Activated naive CD8-positive, alpha-beta T cell treated with anti-CD3 and anti-CD28 coated beads, Interleukin-2, amount 50 U/mL, for 24 hours (primary cell): Measurements from ENCODE around the gene GLOD4.
"Not testable (repeated sequence)": the region's sequence is repeated elsewhere in the genome, so short reads cannot be mapped to it uniquely, and the experiment has no call there.

ENCODE experiments used
- ATAC-seq: fragments of 150-1000 bp; cut with Tn5 transposase; one replicate; pipeline ENCODE4 v1.10.0; 2021
- DNase-seq: peaks from one replicate; pipeline ENCODE4 v3.0.0; 2021
- H3K27ac Mint-ChIP-seq: one replicate; pipeline ENCODE4 v1.8.0; 2021; ENCODE audit warnings: mild to moderate bottlenecking, mixed read lengths
- H3K27me3 Mint-ChIP-seq: one replicate; pipeline ENCODE4 v1.8.0; 2021; ENCODE audit warnings: mixed read lengths
- H3K36me3 Mint-ChIP-seq: one replicate; pipeline ENCODE4 v1.8.0; 2021; ENCODE audit warnings: low read depth, mixed read lengths
- H3K4me1 Mint-ChIP-seq: one replicate; pipeline ENCODE4 v1.8.0; 2021; ENCODE audit warnings: mixed read lengths
- H3K4me3 Mint-ChIP-seq: one replicate; pipeline ENCODE4 v1.8.0; 2021; ENCODE audit warnings: mild to moderate bottlenecking, moderate library complexity, mixed read lengths
- H3K9me3 Mint-ChIP-seq: one replicate; pipeline ENCODE4 v1.8.0; 2021; ENCODE audit warnings: mixed read lengths

The GLOD4 gene

DNA sequence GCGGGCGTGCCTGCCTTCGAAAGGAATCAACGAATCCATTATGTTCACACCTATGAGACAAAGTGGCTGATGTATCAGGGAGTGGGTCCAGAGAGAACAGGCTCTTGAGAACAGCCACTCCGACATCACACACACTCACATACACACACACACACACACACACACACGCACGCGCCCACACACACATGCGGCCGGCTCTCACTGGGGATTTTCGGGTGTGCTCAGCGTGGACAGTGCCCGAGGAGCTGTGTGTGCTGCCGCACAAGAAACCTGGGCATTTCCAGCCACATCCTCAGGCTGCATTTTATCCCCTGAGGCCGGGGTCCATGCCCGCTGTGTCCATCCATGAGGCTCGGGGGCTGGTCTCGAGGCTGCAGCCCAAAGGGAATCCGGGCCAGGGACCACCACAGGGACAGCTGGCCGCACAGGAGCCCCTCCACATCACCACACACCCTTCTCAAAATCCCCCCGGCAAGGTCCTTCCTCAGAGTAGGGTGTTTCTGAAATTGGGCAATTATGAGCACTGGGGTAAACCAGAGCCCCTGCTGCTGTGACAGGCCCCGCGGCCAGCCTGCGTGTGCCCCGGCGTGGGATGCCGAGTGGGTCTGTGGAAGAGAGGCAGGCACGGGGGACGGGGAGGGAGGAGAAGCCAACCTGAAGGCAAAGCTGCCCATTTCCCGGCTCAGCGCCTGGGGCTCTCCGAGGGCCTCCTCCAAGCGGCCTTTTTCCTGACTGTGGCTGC lies 24.9 kb upstream of the GLOD4 start:
- Mint-ChIP-seq H3K36me3 (no peaks in the 10 kb centered on the region), H3K27me3 (no peaks in the 10 kb centered on the region), H3K4me1 (no peaks in the 10 kb centered on the region), H3K9me3 (no peaks in the 10 kb centered on the region), H3K4me3 (no peak overlapping the region), H3K27ac (no peak overlapping the region)
- DNase-seq (no peak), ATAC-seq (no peak)

DNA sequence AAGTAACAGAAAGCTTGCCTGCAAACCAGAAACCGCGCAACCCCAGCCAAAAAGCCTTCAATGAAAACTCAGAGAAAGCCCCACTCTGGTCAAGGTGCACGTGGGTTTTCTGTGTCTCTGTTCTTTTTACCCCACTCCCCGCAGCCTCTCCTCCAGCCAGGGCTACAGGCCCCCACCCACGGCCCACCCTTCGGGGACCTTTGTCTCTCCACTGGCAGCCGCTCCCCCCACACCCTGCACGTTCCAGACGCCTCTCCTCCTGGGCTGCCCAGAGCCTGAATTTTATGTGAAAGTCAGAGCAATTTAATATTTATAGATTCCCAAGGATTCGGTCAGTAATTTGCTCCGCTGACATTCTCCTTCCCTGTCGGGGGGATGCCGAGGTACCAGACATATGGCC lies 24.3 kb upstream of the GLOD4 start:
- Mint-ChIP-seq H3K4me3 (no peak overlapping the region), H3K27ac (no peak overlapping the region), H3K4me1 (no peaks in the 10 kb centered on the region), H3K9me3 (no peaks in the 10 kb centered on the region), H3K27me3 (no peaks in the 10 kb centered on the region), H3K36me3 (no peaks in the 10 kb centered on the region)
- ATAC-seq: no peak
- DNase-seq: no peak

DNA sequence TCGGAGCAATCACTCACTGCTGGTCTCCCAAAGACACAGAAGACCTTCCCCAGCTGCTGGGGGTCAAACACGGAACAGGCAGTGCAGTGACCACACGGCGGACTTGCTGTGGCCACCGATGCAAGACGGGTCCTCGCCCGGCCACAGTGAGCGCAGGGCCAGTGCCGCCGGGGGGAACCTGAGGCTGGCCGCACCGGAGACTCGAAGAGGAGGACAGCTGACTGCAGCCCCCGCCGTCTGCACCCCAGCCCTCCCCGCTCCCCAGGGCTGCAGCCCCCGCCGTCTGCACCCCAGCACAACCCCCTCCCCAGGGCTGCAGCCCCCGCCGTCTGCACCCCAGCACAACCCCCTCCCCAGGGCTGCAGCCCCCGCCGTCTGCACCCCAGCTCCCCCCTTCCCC lies 23.8 kb upstream of the GLOD4 start:
- H3K9me3 Mint-ChIP-seq, H3K4me1 Mint-ChIP-seq, H3K27me3 Mint-ChIP-seq, DNase-seq, ATAC-seq, H3K27ac Mint-ChIP-seq, H3K36me3 Mint-ChIP-seq, H3K4me3 Mint-ChIP-seq: not testable (repeated sequence)

DNA sequence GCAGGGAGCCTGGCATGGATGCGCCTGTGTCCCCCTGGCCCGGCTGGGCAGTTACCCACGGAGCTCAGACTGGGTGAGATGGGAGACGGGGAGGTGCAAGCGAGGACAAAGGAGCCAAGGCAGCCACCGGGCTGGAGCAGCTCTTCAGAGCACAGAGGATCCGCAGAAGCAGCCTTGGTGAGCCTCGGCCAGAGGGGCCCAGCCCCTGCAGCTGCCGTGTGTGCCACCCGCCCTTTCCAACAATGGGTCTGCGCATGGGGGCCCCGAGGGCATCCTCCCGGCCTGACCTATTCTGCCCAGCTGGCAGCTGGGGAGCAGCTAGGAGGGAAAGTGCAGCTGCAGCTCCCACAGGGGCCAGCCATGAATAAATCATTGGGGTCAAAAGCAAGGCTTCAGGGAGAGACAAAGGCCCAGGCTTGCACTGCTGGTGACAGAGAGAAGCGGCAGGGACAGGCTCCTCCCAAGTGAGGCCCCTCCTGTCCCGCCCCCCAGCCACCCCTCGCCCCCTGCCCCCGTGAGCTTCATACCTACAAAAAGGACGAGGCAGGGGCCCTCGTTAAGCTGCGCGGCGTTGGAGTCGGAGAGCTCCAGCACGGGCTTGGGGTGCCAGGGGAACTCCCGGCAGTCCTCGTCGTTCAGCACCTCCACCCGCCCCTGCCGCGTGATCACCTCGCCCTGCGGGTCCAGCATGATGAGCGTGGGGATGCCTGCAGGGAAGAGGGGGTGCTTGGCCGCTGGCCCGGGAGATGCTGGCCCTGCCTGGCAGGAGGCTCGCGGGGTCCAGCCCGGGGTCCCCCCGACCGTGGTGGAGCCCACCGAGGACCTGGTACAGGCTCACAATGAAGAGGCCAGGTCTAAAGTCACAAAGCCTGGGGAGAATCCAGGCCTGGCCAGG lies 22.7 kb upstream of the GLOD4 start:
- Mint-ChIP-seq H3K4me1 (no peaks in the 10 kb centered on the region), H3K27me3 (no peaks in the 10 kb centered on the region), H3K27ac (no peak overlapping the region), H3K4me3 (no peak overlapping the region), H3K36me3 (no peaks in the 10 kb centered on the region), H3K9me3 (no peaks in the 10 kb centered on the region)
- DNase-seq (no peak), ATAC-seq (no peak)

DNA sequence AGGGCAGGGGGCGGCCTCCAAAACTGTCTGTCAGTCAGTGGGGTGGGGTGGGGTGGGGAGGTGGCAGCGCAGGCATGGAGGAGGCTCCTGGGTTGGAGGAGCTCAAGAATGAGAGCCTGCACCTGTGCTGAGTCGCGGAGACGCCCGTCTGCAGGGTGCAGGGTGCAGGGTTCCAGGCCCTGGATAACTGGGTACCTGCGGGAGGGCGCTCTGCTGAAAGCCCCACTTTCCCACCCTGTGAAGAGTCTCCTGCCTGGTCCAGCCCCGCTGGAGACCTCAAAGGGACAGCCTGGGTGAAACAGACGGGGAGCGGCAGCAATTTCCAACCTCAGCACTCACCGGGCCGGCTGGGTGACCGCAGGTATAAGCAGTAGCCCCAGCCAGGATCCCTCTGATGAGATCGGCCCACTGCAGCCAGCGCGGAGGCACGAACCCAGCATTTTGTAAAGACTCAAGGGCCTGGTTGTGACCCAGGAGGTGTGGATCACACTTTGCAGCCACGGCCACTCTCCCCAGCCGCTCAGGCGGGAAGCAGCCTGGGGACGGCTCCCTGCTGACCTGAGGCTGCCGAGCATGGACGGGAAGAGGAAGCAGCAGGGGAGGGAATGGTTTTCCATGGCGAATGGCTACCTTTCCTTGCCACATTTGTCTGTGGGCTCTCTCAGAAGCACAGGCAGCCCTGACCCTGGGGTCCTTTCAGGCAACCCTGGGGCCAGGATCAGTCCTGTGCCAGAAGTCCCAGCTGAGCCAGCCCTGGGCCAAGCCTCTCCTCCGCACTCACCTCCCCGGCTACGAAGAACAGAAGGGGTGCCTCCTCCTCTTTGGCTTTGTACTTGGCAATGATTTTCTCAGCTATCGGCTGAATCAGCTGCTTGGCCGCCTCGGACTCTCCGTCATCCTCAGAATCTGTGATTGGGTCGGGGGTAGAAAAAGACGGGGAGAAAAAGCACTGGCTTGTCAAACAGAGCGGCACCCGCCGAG lies 21.1 kb upstream of the GLOD4 start:
- Mint-ChIP-seq H3K4me1 (no peaks in the 10 kb centered on the region), H3K9me3 (no peaks in the 10 kb centered on the region), H3K27ac (no peak overlapping the region), H3K4me3 (no peak overlapping the region), H3K27me3 (no peaks in the 10 kb centered on the region), H3K36me3 (no peaks in the 10 kb centered on the region)
- no peak for DNase-seq
- ATAC-seq: no peak

DNA sequence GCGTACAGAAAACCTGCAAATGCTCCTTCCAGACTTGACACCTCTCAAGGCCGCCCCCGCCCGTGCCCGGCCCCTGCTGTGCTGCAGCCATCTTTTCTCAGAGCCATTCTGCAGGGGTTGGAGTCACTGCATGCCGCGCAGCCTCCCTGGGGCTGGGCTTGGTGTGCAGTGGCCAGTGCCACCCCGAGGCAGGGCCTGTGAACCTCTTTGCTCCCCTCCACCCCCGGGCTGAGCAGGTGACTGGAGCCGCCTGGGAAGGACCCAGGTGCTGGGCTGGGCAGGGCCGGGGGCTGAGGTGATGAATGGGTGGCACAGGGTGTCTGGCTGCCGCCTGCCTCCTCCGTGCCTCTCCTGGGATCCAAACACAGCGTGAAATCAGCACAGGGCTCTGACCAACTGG lies 20.4 kb upstream of the GLOD4 start:
- ATAC-seq (no peak), DNase-seq (no peak)
- no peaks in the 10 kb centered on the region for H3K36me3 Mint-ChIP-seq
- H3K4me3 Mint-ChIP-seq: no peak overlapping the region
- H3K4me1 Mint-ChIP-seq: no peaks in the 10 kb centered on the region
- no peaks in the 10 kb centered on the region for H3K27me3 Mint-ChIP-seq
- H3K9me3 Mint-ChIP-seq: no peaks in the 10 kb centered on the region
- no peak overlapping the region for H3K27ac Mint-ChIP-seq

DNA sequence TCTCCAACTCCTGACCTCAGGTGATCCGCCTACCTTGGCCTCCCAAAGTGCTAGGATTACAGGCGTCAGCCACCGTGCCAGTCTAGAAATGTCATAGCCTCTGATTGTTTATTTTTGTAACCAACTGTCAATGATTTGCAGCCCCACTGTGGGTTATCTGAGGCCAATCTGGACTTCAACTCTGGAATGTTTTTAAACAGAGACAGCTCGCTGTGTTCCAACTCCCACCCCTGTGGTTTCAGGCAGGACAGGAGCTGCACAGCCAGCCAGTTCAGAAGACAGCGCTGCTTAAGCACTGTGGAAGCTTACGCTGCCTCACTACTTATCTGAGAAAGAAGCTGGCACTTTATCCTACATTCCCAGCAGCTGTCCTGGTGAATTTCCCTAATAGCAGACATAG lies 19.6 kb upstream of the GLOD4 start:
- ATAC-seq (no peak), DNase-seq (no peak)
- Mint-ChIP-seq H3K4me1 (no peaks in the 10 kb centered on the region), H3K9me3 (no peaks in the 10 kb centered on the region), H3K27ac (no peak overlapping the region), H3K4me3 (no peak overlapping the region), H3K36me3 (no peaks in the 10 kb centered on the region), H3K27me3 (no peaks in the 10 kb centered on the region)

GRCh38 chr17:800446-801242 lies 18.6 kb upstream of the GLOD4 start:
- Mint-ChIP-seq H3K9me3 (no peaks in the 10 kb centered on the region), H3K27ac (no peak overlapping the region), H3K4me1 (no peaks in the 10 kb centered on the region), H3K4me3 (no peak overlapping the region), H3K27me3 (no peaks in the 10 kb centered on the region), H3K36me3 (no peaks in the 10 kb centered on the region)
- DNase-seq (no peak), ATAC-seq (no peak)

DNA sequence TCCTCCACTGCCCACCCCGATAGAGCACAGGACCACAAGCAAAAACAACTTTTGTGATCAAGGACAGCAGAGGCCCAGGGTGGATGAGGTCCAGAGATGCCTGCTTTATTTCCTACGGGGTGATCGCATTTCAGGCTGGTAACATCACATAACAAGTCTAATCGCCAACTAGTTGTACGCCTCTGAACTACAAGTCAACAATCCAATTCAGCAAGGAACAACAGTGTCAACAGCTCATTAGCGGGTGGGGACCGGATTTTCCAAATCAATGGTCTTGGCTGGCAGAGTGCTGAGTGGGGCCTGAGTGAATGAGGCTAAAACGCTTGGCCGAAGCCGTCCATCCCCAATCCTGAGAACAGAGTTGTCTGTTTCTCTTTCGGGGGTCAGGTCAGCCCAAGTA lies 17.2 kb upstream of the GLOD4 start:
- no peak for DNase-seq
- H3K27ac Mint-ChIP-seq: no peak overlapping the region
- peaks cover 6% of the 10 kb centered on the region for H3K4me1 Mint-ChIP-seq
- no peaks in the 10 kb centered on the region for H3K9me3 Mint-ChIP-seq
- no peaks in the 10 kb centered on the region for H3K36me3 Mint-ChIP-seq
- H3K4me3 Mint-ChIP-seq: no peak overlapping the region
- H3K27me3 Mint-ChIP-seq: no peaks in the 10 kb centered on the region
- ATAC-seq: no peak

DNA sequence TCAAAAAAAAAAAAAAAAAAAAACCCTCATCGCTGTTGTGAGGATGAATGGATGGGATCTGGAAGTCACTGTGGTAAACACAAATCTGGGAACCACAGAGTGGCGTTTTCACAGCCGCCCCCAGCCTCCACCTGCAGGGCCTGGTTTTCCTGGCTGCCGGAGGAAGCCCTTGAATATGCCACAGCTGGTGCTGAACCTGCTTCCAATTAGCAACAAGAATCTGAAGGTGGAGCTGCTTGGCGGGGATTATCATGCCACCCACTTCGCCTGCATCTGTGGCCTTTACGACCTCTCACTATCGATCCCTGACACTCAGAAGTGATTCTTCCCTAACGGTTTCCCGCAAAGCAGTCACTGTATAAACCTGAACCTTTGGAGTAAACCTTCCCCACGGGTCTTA lies 16.2 kb upstream of the GLOD4 start:
- no peak for DNase-seq
- Mint-ChIP-seq H3K36me3 (no peaks in the 10 kb centered on the region), H3K4me3 (no peak overlapping the region), H3K27me3 (no peaks in the 10 kb centered on the region), H3K4me1 (peaks cover 6% of the 10 kb centered on the region), H3K9me3 (no peaks in the 10 kb centered on the region), H3K27ac (no peak overlapping the region)
- ATAC-seq: no peak

DNA sequence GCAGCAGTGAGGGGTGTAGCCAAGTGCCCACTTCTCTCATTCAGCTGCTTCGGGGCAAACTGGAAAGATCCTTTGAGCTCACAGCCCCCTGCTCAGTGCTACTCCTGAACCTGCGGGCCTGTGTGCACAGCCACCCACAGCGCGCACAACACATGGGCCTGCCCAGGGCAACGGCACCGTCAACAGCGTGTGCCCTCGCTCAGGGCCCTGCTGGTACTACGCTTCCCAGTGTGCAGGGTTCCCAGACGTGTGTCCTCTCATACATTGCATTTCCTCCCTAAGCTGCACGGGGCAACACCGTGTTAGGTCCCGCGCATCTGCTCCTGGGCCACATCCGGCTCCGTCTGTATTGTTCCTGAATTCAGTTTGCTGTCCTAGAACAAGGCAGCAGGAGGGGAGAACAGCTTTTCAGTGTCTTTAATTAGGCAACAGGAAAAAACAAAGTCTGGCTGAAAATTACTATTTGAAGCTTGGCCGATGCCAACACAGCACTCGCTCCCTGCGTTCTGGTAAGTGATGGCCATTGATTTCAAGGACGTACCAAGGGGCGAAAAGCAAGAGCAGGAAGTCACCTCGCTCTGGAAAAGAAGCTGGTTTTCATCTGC lies 15.3 kb upstream of the GLOD4 start:
- Mint-ChIP-seq H3K4me3 (no peak overlapping the region), H3K4me1 (peaks cover 6% of the 10 kb centered on the region), H3K27me3 (no peaks in the 10 kb centered on the region), H3K36me3 (peaks cover 3% of the 10 kb centered on the region), H3K9me3 (no peaks in the 10 kb centered on the region), H3K27ac (no peak overlapping the region)
- ATAC-seq (no peak), DNase-seq (no peak)

DNA sequence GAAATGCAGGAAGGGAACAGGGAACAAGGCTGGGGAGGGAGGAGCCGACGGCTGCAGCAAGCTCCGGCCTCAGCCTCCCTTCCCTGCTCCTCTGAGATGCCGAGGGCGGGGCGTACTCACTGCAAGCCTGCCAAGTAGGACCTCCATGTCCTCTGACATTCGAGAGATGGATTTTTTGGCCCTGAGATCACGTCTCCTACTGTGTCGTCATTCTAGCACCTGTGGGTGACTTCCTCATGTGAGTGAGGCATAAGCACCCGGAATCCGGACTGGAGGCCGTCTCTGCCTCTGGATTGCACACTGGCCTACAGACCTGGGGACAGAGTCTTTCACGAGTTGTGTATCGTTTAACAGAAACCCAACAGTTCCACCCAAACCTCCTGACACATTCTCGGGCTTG lies 14.5 kb upstream of the GLOD4 start:
- no peaks in the 10 kb centered on the region for H3K9me3 Mint-ChIP-seq
- H3K36me3 Mint-ChIP-seq: peaks cover 7% of the 10 kb centered on the region
- no peak for ATAC-seq
- no peak overlapping the region for H3K27ac Mint-ChIP-seq
- peaks cover 6% of the 10 kb centered on the region for H3K4me1 Mint-ChIP-seq
- H3K4me3 Mint-ChIP-seq: no peak overlapping the region
- no peaks in the 10 kb centered on the region for H3K27me3 Mint-ChIP-seq
- DNase-seq: no peak

GRCh38 chr17:795721-796120 lies 13.6 kb upstream of the GLOD4 start:
- H3K4me3 Mint-ChIP-seq: no peak overlapping the region
- peaks cover 6% of the 10 kb centered on the region for H3K4me1 Mint-ChIP-seq
- no peaks in the 10 kb centered on the region for H3K9me3 Mint-ChIP-seq
- no peak overlapping the region for H3K27ac Mint-ChIP-seq
- ATAC-seq (no peak), DNase-seq (no peak)
- H3K27me3 Mint-ChIP-seq: no peaks in the 10 kb centered on the region
- H3K36me3 Mint-ChIP-seq: peaks cover 14% of the 10 kb centered on the region
